ENCODE data around the gene PADI6. TPM values are rescaled to one million over a fixed set of nuclear protein-coding genes. Genes with fewer than 3 reads are reported as not detected.

Gene PADI6
- total RNA-seq, 1 experiment from 2014 or later, result not detected

GRCh38 chr1:17377325-17377953, 5.4 kb downstream of the PADI6 start:
- no peak overlapping the region for H2AFZ ChIP-seq (ENCODE audit: low read depth, low read length, poor library complexity, severe bottlenecking)
- no peaks in the 10 kb centered on the region for H3K79me2 ChIP-seq (ENCODE audit: insufficient read depth, low read length)
- H3K4me1 ChIP-seq (ENCODE audit: control insufficient read depth in 1 of 2, insufficient read depth in 2 of 2, low read length in 2 of 2), result no peaks in the 10 kb centered on the region
- BruUV-seq (replicated peaks), result no TSS peak
- H3K9me3 ChIP-seq (ENCODE audit: control insufficient read depth in 1 of 2, insufficient read depth in 1 of 2, low read depth in 1 of 2, low read length in 2 of 2), result no peaks in the 10 kb centered on the region
- H3K27ac ChIP-seq (ENCODE audit: low read depth, low read length), result no peak overlapping the region
- ChIA-PET RAD21 (ENCODE audit: low non-redundant PET in 1 of 2, low total read pairs in 2 of 2, uncharacterized antibody in 2 of 2, unreplicated experiment in 2 of 2) (no interaction called here), POLR2A (interaction anchor here (0.6 kb wide), 1 partner anchor 84 kb away, joined by 4 read pairs; no protein-coding TSS in a partner anchor), CTCF (no interaction called here)
- no peak overlapping the region for H3K4me2 ChIP-seq (ENCODE audit: low read length)
- no peak for DNase-seq (ENCODE audit: low read depth, low spot score)
- no peaks in the 10 kb centered on the region for H3K9me2 ChIP-seq (ENCODE audit: insufficient read depth)
- H3K27me3 ChIP-seq (ENCODE audit: insufficient read depth, low read length), result no peaks in the 10 kb centered on the region
- no peaks in the 10 kb centered on the region for H3K36me3 ChIP-seq (ENCODE audit: control insufficient read depth in 1 of 2, insufficient read depth in 2 of 2, low read length in 2 of 2)
- no peak overlapping the region for H3K9ac ChIP-seq (ENCODE audit: low read length)
- no peak for ATAC-seq
- H3K4me3 ChIP-seq (replicated peaks in 1 of 2; ENCODE audit: low read depth in 1 of 2, low read length in 2 of 2), result no peak overlapping the region
- TF ChIP-seq JUND (IDR thresholded peaks at IDR 0.05) (no peak), EGR1 (IDR thresholded peaks at IDR 0.05; ENCODE audit: low read depth) (no peak)
- TF ChIP-seq, protein P1, sequence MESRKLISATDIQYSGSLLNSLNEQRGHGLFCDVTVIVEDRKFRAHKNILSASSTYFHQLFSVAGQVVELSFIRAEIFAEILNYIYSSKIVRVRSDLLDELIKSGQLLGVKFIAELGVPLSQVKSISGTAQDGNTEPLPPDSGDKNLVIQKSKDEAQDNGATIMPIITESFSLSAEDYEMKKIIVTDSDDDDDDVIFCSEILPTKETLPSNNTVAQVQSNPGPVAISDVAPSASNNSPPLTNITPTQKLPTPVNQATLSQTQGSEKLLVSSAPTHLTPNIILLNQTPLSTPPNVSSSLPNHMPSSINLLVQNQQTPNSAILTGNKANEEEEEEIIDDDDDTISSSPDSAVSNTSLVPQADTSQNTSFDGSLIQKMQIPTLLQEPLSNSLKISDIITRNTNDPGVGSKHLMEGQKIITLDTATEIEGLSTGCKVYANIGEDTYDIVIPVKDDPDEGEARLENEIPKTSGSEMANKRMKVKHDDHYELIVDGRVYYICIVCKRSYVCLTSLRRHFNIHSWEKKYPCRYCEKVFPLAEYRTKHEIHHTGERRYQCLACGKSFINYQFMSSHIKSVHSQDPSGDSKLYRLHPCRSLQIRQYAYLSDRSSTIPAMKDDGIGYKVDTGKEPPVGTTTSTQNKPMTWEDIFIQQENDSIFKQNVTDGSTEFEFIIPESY (IDR thresholded peaks at IDR 0.05; ENCODE audit: extremely low read depth, insufficient replicate concordance, low read length), result no peak
- H4K20me1 ChIP-seq (ENCODE audit: insufficient read depth), result no peaks in the 10 kb centered on the region
- intact Hi-C loops (cut with micrococcal nuclease), result loop anchor here (10.0 kb wide), 1 partner anchor 253 kb away; no protein-coding TSS in a partner anchor

GRCh38 chr1:17381161-17381560, 9.2 kb downstream of the PADI6 start:
- H3K27me3 ChIP-seq (ENCODE audit: insufficient read depth, low read length), result no peaks in the 10 kb centered on the region
- H3K4me2 ChIP-seq (ENCODE audit: low read length), result no peak overlapping the region
- H2AFZ ChIP-seq (ENCODE audit: low read depth, low read length, poor library complexity, severe bottlenecking), result no peak overlapping the region
- no peaks in the 10 kb centered on the region for H3K79me2 ChIP-seq (ENCODE audit: insufficient read depth, low read length)
- no peaks in the 10 kb centered on the region for H3K4me1 ChIP-seq (ENCODE audit: control insufficient read depth in 1 of 2, insufficient read depth in 2 of 2, low read length in 2 of 2)
- no peak overlapping the region for H3K9ac ChIP-seq (ENCODE audit: low read length)
- DNase-seq (ENCODE audit: low read depth, low spot score) (no peak), ATAC-seq (no peak)
- no peaks in the 10 kb centered on the region for H4K20me1 ChIP-seq (ENCODE audit: insufficient read depth)
- intact Hi-C loops (cut with micrococcal nuclease), result no loop called here
- no peaks in the 10 kb centered on the region for H3K9me2 ChIP-seq (ENCODE audit: insufficient read depth)
- POLR2A ChIA-PET, result no interaction called here
- H3K9me3 ChIP-seq (ENCODE audit: control insufficient read depth in 1 of 2, insufficient read depth in 1 of 2, low read depth in 1 of 2, low read length in 2 of 2), result no peaks in the 10 kb centered on the region
- BruUV-seq (replicated peaks), result no TSS peak
- CTCF ChIA-PET, result interaction anchor here (1.5 kb wide), 1 partner anchor 9 kb away, joined by 3 read pairs; the partner anchor contains the start of gene PADI6
- H3K27ac ChIP-seq (ENCODE audit: low read depth, low read length), result no peak overlapping the region
- no peak overlapping the region for H3K4me3 ChIP-seq (replicated peaks in 1 of 2; ENCODE audit: low read depth in 1 of 2, low read length in 2 of 2)
- RAD21 ChIA-PET (ENCODE audit: low non-redundant PET in 1 of 2, low total read pairs in 2 of 2, uncharacterized antibody in 2 of 2, unreplicated experiment in 2 of 2), result no interaction called here
- H3K36me3 ChIP-seq (ENCODE audit: control insufficient read depth in 1 of 2, insufficient read depth in 2 of 2, low read length in 2 of 2), result no peaks in the 10 kb centered on the region
- TF ChIP-seq, protein P1 (IDR thresholded peaks at IDR 0.05; ENCODE audit: extremely low read depth, insufficient replicate concordance, low read length), result no peak
- no peak for TF ChIP-seq EZH2phosphoT487 (IDR thresholded peaks at IDR 0.05; ENCODE audit: borderline replicate concordance)
- no peak for TF ChIP-seq RAD21 (IDR thresholded peaks at IDR 0.05; ENCODE audit: low read depth)
- no peak for TF ChIP-seq CBX3 (IDR thresholded peaks at IDR 0.05; ENCODE audit: low read depth)
- no peak for TF ChIP-seq POLR2A (IDR thresholded peaks at IDR 0.05; ENCODE audit: borderline replicate concordance, extremely low read depth, insufficient read depth, insufficient read length)
- TF ChIP-seq EGR1 (IDR thresholded peaks at IDR 0.05; ENCODE audit: low read depth), result no peak
- TF ChIP-seq ZFX (IDR thresholded peaks at IDR 0.05), result no peak
- TF ChIP-seq YY1 (IDR thresholded peaks at IDR 0.05; ENCODE audit: extremely low read depth, insufficient replicate concordance, low read depth, low read length), result no peak
- no peak for TF ChIP-seq ELF1 (IDR thresholded peaks at IDR 0.05; ENCODE audit: borderline replicate concordance, low read depth)
- TF ChIP-seq, protein P2, sequence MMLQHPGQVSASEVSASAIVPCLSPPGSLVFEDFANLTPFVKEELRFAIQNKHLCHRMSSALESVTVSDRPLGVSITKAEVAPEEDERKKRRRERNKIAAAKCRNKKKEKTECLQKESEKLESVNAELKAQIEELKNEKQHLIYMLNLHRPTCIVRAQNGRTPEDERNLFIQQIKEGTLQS (IDR thresholded peaks at IDR 0.05), result no peak

All from HCT116 (cell line).